ENCODE results near the gene NFIA. TPM values are rescaled to one million over a fixed set of nuclear protein-coding genes. Genes with fewer than 3 reads are reported as not detected.

Gene NFIA
- total RNA-seq, 1 experiment from 2014 or later = 4.6 TPM

DNA sequence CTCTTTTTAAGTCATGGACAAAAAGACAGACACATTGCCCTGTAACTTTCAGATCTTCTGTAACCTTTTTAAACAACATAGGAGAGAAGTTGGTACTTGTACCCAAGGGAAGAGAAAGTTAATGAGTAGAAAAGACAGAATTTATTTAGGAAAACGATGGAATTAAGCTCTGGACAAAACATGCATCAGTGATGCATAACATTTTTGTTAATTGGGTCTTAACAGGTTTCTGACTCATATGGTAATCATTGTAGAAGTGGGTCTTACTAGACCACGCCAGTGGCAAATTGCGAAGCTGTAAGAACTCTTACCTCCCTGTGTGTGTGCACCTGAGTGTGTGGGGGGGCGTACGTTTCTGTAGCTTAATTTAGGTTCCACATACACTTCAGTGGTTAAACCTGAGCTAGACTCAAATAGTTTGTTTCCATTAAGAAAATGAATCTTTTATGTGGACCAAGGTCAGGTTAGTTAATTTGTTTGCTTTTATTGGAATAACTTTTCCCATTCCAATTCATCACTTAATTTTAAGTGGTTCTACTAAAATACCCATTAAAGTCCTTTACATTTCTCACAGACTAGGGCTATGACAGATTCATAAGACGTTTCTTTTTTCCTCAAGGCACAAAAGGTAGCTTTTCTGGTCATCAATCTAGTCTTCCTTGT, 48.1 kb downstream of the NFIA start:
- no peak for DNase-seq (ENCODE audit: low read depth)

DNA sequence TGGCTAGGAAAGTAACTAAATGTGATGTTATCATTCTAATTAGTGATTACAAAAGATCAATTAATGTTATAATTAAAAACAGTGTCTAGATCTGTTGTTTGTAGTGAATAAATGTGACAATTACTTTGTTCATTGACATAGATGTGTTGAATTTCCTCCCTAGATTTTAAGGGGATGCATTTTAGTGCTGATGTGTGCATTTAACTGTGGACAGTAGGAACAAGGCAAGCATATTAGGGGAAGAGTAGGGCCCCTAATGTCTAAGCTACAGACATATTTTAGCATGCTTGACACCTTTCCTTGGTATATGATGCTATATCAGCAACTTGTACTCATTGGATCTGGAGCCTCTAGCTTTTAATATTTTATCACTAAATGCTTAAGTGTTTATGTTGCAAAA, 48.9 kb downstream of the NFIA start:
- no peak for DNase-seq (ENCODE audit: low read depth)

DNA sequence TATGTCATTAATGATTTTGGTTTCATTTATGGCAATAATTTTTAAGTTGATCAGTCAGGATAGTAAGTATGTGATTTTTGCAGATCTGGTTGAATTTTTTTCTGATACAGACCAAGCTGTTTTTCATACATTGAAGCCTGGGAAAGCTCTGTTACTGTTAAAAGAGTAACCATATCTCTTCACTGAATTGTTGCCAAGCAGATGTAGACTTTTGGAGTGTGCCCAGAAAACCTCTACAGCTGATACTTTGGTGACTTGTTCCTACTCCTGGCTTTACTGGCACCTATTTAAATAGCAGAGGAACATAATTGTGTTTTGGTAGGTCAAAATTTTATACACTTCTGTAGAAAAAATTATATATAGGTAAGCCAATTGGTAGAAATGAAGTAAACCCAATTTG, 49.4 kb downstream of the NFIA start:
- DNase-seq (ENCODE audit: low read depth) = no peak

DNA sequence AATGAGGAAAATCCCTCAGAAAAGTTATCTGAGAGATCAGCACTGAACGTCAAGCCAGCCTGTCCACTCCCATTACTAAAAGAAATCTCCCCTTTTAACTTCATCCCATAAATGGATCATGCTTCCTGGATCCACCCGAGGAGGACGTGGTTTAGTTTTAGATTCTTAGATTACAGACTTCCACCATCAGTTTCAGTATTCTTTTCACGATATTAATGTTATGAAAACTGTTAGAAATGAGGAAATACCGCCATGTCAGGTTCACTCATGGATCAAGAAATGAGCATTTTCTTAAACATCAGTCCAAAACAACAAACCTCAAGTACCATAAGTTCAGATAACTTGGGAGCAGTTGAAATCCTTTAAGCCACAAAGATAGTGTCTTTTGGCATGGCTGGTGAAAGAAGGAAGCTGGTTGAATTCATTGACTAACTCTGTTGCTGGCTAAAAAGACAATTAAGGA, 49.8 kb downstream of the NFIA start:
- DNase-seq (ENCODE audit: low read depth) = no peak

DNA sequence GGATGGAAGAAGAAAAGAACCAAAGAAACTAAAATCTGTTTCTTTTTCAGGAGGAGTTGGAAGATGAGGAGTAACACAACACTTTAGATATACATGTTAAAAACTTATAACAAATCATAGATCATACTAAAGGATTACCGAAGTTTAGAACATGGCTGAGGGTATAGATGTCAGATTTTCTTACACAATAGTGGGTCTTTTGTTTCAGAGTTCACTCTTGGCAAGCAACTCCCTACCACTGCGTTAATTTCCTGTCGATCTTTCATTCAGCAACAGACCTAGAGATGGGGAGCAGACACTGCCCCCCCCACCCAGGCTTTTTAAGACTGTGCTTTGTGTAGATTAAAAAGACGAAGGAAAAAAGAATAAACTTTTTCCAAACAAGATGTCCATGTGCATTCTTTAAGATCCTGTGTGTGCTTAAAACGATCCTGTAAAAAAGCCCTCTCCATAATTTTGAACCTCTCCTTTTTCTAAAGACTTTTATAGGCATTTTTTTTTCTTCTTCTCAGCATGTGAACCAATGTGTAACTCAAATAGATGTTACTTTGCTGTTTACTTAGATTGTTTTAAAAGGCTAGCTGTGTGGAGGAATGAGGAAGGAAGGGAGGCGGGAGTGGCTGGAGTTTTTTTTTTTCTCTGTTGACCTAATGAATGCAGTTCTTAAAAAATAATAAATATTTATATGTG, 50.4 kb downstream of the NFIA start:
- DNase-seq (ENCODE audit: low read depth) = no peak

DNA sequence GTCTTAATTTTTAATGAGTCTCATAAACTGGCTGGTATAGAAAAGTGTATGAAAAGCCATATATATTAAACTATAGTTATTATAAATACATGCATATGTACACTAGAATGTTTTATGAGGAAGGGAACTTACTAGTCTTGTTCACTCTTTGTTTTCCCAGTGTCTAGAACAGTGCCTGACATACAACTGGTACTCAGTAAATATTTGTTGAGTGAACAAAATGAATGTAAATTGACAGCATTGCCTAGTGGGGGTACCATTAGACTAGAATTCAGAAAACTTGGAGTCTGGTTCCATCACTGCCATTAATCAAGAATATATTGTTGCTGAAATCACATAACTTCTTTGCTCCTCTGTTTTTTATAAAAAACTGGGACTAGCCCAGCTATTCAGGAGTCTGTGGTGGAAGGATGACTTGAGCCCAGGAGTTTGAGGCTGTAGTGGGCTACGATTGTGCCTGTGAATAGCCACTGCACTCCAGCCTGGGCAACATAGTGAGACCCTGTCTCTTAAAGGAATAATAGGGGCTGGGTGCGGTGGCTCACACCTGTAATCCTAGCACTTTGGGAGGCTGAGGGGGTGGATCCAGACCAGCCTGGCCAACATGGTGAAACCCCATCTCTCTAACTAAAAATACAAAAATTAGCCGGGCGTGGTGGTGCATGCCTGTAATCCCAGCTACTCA, 51.1 kb downstream of the NFIA start:
- DNase-seq (ENCODE audit: low read depth) = no peak

DNA sequence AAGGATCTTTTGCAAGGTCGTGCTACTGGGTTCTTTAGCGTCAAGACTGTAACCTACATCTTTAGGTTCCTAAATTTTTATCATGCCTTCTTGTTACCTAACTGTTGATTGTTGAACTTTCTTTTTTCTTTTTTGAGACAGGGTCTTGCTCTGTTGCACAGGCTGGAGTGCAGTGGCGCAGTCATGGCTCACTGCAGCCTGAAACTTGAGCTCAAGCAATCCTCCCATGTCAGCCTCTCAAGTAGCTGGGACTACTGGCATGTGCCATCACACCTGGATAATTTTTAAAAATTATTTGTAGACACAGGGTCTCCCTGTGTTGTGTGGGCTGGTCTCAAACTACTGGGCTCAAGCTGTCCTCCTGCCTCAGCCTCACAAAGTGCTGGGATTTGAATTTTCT, 52.9 kb downstream of the NFIA start:
- no peak for DNase-seq (ENCODE audit: low read depth)

DNA sequence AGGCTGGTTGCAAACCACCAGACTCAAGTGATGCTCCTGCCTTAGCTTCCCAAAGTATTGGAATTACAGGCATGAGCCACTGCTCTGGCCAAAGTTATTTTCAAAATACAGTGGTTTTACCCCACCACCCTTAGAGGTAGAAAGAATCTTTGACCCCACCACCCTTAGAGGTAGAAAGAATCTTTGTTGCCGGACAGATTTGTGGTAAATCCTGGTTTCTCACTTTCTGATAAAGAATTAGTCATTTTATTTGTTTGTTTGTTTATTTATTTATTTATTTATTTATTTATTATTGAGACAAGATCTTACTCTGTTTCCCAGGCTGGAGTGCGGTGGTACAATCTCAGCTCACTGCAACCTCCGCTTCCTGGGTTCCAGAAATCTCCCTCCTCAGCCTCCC, 55.9 kb downstream of the NFIA start:
- no peak for DNase-seq (ENCODE audit: low read depth)

DNA sequence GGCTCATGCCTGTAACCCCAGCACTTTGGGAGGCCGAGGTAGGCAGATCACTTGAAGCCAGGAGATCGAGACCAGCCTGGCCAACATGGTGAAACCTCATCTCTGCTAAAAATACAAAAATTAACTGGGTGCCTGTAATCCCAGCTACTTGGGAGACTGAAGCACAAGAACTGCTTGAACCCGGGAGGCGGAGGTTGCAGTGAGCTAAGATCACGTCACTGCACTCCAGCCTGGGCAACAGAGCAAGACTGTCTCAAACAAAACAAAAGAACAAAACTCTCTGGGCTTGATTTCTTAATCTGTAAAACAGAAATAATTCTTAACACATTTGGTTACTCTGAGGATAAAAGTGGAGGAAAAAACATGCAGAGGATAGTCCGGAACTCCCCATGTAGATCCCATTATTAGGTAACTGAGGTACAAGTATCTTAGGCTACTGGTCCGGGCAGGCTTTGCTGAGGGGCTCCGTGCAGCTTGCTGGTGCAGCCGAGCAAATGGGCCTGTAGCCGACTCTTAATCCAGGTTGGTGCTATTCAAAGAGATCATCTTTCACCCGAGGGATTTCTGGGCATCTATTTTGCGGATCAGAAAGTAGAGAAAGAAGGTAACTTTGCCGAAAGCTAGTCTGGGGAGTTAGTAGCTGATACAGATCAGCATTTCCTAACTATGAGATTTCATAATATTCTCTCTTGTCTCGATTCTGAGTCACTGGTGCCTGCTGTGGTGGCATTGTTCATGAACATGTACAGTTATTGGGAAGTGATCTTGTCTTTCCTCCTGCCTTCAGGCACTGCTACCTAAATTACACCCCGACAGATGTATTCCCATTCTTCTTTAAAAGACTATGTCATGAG, 56.8 kb downstream of the NFIA start:
- DNase-seq (ENCODE audit: low read depth) = peak; percentile 47

DNA sequence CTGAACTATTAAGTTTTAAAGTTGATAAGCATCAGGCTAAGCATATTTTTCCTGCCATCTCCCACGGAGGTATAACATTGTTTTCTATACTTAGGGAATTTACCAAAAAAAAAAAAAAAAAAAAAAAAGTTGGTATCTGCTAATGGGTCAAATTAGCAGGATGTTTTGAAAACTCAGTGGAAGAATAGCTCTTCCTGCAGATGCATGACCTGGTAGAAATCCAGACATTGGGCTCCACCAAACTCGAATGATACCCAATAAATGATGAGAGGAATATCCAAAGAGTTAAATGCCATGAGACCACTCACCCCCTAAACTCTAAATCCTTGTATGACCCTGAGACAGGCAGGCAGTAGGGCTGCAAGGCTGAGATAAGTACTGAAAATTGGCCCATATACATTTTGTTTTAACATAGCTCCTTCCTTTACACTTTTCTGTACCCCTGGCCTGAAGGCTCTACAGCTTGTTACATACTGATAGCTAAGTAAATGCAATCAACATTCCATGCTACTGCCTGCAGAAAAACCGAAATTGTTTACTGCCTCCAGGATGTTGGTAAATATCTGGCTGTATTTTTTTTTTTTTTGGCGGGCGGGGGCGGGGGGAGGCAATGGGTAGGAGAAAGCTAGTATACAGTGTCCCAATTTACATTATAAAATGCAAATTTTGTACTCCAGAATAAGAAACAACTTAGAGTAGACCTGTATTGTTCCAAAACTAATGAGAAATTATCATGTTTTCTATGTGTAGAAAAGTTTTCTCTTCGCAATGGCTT, 57.6 kb downstream of the NFIA start:
- DNase-seq (ENCODE audit: low read depth) = no peak

DNA sequence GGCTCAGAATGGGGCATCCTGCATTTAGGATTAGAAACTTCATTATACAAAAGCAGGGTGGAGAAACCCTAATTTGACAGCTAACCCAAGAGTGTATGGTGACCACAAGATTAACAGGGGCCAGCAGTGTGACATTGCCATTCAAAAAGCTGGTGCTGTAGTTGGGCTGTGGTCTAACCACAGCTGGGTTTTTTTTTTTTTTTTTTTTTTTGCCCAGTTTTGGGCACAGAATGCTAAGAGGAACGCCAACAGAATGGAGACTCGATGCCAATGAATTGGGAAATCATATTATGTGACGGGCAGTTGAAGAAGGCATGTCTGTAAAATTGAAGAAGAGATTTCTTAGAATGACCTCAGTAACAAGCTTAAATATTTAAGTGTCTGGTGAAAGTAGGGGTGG, 58.4 kb downstream of the NFIA start:
- no peak for DNase-seq (ENCODE audit: low read depth)

DNA sequence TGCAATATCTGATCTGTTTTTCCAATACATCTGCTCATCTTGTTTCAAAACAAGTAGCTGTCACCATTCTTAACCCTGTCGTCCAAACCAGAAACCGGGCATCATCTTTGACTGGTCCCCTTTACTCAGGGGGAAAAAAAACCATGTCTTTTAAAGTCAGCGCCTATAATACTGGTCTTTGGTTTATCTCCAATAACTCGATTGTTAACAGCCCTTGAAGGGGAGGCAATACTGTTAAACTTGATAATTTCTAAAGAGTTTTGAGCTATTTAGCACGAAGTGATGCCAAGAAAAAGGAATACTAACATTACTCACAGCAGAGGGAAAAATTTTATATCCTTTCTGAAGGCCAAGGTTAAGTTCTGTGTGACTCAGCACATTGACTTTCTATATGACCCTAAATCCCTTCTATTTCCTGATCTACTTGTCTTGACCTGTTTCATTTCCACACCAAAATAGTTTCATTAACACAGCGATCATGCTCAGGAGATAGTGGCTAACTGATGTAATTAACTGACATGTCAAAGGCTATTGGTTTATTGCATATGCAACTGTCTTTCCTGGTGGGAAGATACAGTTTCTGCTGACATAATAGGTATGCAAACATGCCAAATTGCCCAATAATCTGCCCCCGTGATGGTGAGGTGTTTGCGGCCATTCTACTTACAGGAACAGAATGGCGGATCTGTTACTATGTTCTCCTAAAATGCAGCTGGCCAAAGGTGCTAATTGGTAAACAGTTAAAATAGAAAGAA, 59.1 kb downstream of the NFIA start:
- peak; percentile 27 for DNase-seq (ENCODE audit: low read depth)

DNA sequence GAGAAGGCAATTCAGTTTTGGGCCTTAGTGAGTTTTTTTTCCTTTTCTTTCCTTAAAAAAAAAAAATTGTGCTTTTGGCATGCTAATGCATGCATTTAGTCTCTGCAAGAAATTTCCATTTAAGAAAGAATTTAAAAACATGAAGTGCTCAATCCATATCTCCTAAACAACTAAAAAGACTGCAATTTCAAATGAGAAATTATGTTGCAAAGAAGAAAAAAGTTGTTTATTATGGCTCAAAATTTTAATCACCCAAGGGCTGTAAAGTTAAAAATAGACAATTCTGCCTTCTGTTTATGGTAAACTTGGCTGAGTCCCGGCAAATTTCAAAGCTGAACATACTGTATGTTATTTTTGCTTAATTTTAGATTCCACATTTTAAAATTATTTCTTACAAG, 59.7 kb downstream of the NFIA start:
- no peak for DNase-seq (ENCODE audit: low read depth)

DNA sequence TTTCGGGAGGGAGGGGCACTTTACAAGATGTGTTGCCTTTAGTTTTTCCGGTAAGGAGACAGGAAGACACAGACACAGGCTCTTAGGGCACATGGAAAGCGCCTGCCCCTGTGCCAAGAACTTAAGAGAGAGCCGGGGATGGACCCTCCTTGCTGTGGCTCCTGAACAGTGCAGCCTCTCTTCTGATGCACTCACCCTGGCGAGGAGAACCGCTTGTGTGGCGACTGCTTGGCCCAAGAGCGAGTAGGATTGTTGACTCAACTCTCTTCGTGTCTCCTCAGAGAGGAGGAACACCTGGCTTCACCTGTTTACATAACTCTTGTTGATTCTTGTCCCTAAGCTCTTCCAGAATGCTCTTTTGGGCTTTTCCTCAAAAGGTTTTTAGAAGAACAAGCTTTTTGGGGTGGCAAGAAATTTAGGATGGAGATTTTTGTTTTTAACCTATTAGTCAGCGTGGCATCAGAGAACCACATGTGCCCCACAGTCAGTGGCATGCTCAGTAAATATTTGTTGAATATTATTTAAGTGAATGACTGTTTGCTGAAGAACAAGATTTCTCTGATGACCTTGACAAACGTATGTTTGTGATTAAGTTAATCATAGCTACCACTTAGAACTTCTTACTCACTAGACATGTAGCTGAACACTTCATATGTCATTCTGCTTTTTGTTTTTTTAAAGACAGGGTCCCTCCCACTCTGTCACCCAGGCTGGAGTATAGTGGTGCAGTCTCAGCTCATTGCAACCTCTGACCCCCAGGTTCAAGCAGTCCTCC, 60.6 kb downstream of the NFIA start:
- no peak for DNase-seq (ENCODE audit: low read depth)

DNA sequence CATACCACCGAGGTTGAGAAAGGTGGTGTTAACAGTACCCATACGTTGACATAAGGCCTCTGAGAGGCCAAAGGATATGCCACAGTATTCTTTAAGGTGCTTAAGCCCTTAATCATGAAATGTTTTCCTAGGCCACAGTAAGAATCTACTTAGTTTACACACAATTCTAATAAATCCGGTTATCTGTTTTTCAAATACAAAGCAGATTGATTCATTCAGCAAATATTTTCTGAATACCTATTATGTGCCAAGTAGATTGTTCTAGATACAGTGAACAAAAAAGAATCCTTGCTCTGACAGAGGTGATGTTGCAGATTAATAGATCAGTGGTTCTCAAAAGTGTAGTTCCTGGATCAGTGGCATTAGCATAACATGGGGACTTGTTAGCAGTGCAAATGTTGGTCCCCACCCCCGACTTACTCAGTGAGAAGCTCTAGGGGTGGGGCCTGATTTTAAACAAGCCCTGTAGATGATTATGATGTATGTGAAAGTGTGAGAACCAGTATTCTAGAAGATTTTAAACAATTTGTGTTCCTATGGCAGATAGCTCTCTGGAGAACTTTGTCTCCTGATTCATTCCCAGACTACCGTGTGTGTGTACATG, 61.6 kb downstream of the NFIA start:
- no peak for DNase-seq (ENCODE audit: low read depth)

DNA sequence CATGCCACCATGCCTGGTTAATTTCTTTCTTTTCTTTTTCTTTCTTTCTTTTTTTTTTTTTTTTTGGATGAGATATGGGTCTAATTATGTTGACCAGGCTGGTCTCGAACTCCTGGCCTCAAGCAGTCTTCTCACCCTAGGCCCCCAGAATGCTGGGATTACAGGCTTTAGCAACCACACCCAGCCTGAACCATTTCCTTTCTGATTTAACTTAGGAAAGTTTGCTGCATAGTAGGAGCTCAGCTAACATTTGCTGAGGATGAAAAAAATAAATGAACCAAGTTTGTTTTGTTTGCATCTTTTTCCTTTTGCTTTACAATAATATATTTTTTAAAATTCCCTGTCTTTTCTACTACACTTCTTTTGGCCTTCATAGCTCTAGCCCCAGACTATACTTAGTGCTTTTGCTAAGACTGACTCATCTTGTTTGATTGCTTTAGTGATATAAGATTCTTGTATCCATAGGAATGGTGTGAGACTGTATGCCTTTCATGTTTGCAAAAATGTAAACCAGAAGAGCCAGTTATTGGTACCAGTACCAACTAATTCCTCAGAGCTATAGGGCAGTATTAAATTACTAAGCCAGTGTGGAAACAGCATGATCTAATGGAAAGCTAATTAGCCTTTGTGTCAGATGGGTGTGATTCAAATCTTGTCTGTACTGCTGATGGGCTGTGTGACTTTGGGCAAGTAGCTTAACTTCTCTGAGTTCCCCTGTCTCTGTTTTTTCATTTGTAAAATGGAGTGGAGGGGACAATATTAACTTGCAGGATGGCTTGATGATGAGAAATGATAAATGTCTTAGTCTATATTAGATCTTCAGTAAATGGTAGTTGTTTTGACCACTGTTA, 66.9 kb downstream of the NFIA start:
- DNase-seq (ENCODE audit: low read depth) = no peak

DNA sequence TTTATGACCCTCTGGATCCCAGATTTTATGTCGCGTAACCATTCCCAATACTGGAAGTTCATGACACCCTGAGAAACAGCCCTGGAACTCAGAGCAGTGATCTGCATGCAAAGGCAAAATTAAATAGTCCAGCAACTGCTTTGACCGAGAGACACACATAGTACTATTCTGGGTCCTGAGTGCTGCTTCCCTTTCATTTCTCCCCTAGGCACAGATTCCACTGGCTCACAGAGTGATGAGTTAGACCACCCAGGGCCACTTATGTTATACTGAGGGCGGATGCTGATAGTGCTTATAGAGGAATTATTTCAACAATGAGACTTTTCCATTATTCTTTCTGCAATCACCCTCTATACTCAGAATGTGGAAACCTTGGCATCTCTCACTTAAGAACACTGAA, 69.2 kb downstream of the NFIA start:
- no peak for DNase-seq (ENCODE audit: low read depth)

DNA sequence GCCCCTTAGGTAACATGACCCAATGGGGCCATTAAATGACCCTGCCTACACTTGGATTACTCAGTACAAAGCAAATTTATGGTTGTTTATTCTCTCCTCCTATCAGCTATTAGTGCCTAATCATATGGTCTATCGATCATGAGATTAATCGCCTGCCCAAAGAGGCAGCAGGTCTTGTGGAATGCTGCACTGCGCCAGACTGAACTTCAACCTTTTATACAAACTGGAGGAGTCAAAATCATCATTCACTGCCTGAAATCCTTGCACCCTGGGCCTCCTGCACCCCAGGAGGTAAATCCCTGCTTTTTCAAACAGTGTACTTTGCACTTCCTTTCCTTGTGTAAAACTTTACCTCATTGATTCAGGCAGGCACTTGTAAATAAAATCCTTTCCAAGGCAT, 69.7 kb downstream of the NFIA start:
- DNase-seq (ENCODE audit: low read depth) = no peak
